HepG2 (cell line): Measurements from ENCODE around the gene PKLR. TPM values are rescaled to one million over a fixed set of nuclear protein-coding genes. Genes with fewer than 3 reads are reported as not detected.

ENCODE experiments used
- ATAC-seq: fragments of 200-7000 bp; cut with Tn5 transposase; 3 replicates; pipeline ENCODE4 v1.9.1; 2020; ENCODE audit warnings: mild to moderate bottlenecking, moderate library complexity
- BruUV-seq: library from RNA; stranded (reverse); fragments of 400-500 nt; replicated peaks from 2 replicates; lab custom pipeline; 2021; lab: Mats Ljungman, UMichigan
- CTCF ChIA-PET: fragments of 300-600 bp; formaldehyde crosslinking; extraction: SDS; loops from one replicate; lab custom pipeline; 2021; ENCODE audit warnings: low total read pairs, inconsistent platforms, low intra/inter-chr PET ratio; lab: Yijun Ruan, JAX
- POLR2A ChIA-PET: fragments of 350-600 bp; sonication (Branson Sonifier 250); formaldehyde crosslinking; loops from one replicate; lab custom pipeline; 2020; ENCODE audit warnings: antibody characterized with exemption, inconsistent platforms; lab: Yijun Ruan, JAX
- DNase-seq: peaks from one replicate; pipeline ENCODE4 v3.0.0-alpha.2; 2015; ENCODE audit warnings: low spot score
- FAIRE-seq: peaks from 3 replicates; lab custom pipeline; 2011; peaks lifted over from hg19 to GRCh38; lab: Jason Lieb, UNC
- H2AFZ ChIP-seq: one replicate; pipeline ENCODE4 v1.6.1; 2011; ENCODE audit warnings: low read length, inconsistent platforms
- H3K27ac ChIP-seq: fragments of 300-600 bp; 3 replicates; pipeline ENCODE4 v1.8.0; 2011; ENCODE audit warnings: mixed run types, mild to moderate bottlenecking, mixed read lengths, low read length, inconsistent platforms; ENCODE audit not compliant: insufficient read depth; ENCODE audit errors: extremely low read length
- H3K27me3 ChIP-seq, 2 experiments: fragments of 200-600 bp in 1 of 2; 2 replicates in 1 of 2; 3 replicates in 1 of 2; pipeline versions ENCODE4 v1.6.0 to v1.8.0; 2011; ENCODE audit warnings: low read length in 2 of 2, mild to moderate bottlenecking in 2 of 2, moderate library complexity in 2 of 2, inconsistent platforms in 1 of 2; ENCODE audit not compliant: insufficient read depth in 2 of 2, control insufficient read depth in 1 of 2
- H3K36me3 ChIP-seq, 2 experiments: fragments of 200-600 bp in 1 of 2; replicated peaks in 1 of 2; 2 replicates in 1 of 2; 3 replicates in 1 of 2; pipeline versions ENCODE4 v1.5.1 to v1.8.0; 2011; ENCODE audit warnings: low read length in 2 of 2, inconsistent platforms in 1 of 2; ENCODE audit not compliant: insufficient read depth in 2 of 2, control insufficient read depth in 1 of 2
- H3K4me1 ChIP-seq: 2 replicates; pipeline ENCODE4 v1.5.1; 2012; ENCODE audit warnings: low read length, inconsistent platforms; ENCODE audit not compliant: insufficient read depth
- H3K4me2 ChIP-seq: 2 replicates; pipeline ENCODE4 v1.6.0; 2011; ENCODE audit warnings: low read depth, low read length, inconsistent platforms
- H3K4me3 ChIP-seq, 3 experiments: fragments of 200-600 bp in 1 of 3; sonication (generic), shearing (Covaris generic) in 1 of 3; replicated peaks in 1 of 3; 2 replicates each; pipeline ENCODE4 v1.5.1; 2011 to 2016; ENCODE audit warnings: low read length in 3 of 3, inconsistent platforms in 2 of 3, low read depth in 2 of 3, mild to moderate bottlenecking in 2 of 3, control low read depth in 1 of 3, mixed read lengths in 1 of 3; ENCODE audit not compliant: insufficient read depth in 1 of 3
- H3K79me2 ChIP-seq: one replicate; pipeline ENCODE4 v1.6.1; 2011; ENCODE audit warnings: low read length, inconsistent platforms; ENCODE audit not compliant: insufficient read depth
- H3K9ac ChIP-seq: 2 replicates; pipeline ENCODE4 v1.6.0; 2011; ENCODE audit warnings: mild to moderate bottlenecking, low read depth, low read length, inconsistent platforms; ENCODE audit not compliant: insufficient read depth
- H3K9me3 ChIP-seq: 2 replicates; pipeline ENCODE4 v1.5.1; 2012; ENCODE audit warnings: mild to moderate bottlenecking, low read length
- H4K20me1 ChIP-seq: 2 replicates; pipeline ENCODE4 v1.6.0; 2011; ENCODE audit warnings: inconsistent platforms, mild to moderate bottlenecking, low read length, moderate library complexity; ENCODE audit not compliant: insufficient read depth
- POLR2A ChIP-seq, 2 experiments: IDR thresholded peaks; 2 replicates each; pipeline ENCODE4 v1.6.1; 2011; ENCODE audit warnings: low read depth in 2 of 2, low read length in 2 of 2, mild to moderate bottlenecking in 1 of 2, moderate library complexity in 1 of 2; ENCODE audit not compliant: insufficient read depth in 1 of 2
- ZNF460 ChIP-seq: sonication (generic); formaldehyde crosslinking; IDR thresholded peaks from 2 replicates; pipeline ENCODE4 v1.5.1; 2020; ENCODE audit warnings: missing genetic modification reagents, mild to moderate bottlenecking, borderline replicate concordance
- WGBS: methylation state at CpG from one replicate; pipeline ENCODE4 v1.1.6; 2017; ENCODE audit warnings: low lambda C conversion rate; 5-methylcytosine and 5-hydroxymethylcytosine counted together
- in situ Hi-C: cut with HindIII; loops from 2 replicates; pipeline ENCODE4 v1.10.0; 2017; ENCODE audit warnings: low pct_unique_long_range_greater_than_20kb; ENCODE audit not compliant: extremely low pct_ligation_motif_present
- intact Hi-C: fragments of 100-400 bp; cut with micrococcal nuclease; formaldehyde crosslinking; loops from one replicate; pipeline ENCODE4 v1.10.0; 2022; ENCODE audit not compliant: unreplicated experiment
- polyA plus RNA-seq, 8 experiments: library from polyadenylated mRNA; depleted of rRNA in 3 of 8; stranded (reverse) in 7 of 8; unstranded in 1 of 8; fragments of >200 nt; fragmentation: Illumina TruSeq in 4 of 8; extraction: Trizol in 4 of 8; gene quantifications; 2 replicates each; pipeline versions ENCODE4 v1.2.1 to v1.2.3, GENCODE V29; 2011 to 2016; ENCODE audit warnings: low read depth in 4 of 8, missing spikeins in 1 of 8, mixed read lengths in 1 of 8; ENCODE audit not compliant: insufficient read depth in 1 of 8
- total RNA-seq, 5 experiments: library from RNA; depleted of rRNA; stranded (reverse); fragments of >200 nt; fragmentation: Illumina TruSeq; extraction: Trizol; gene quantifications; 2 replicates each; pipeline ENCODE4 v1.2.3, GENCODE V29; 2016; ENCODE audit warnings: low read depth in 1 of 5
- TF ChIP-seq, protein P1 (sequence below): sonication (generic); formaldehyde crosslinking; IDR thresholded peaks from 2 replicates; pipeline ENCODE4 v1.4.0; 2020; ENCODE audit warnings: mild to moderate bottlenecking, missing genetic modification reagents
- TF ChIP-seq, protein P2 (sequence below): sonication (generic); formaldehyde crosslinking; IDR thresholded peaks from 2 replicates; pipeline ENCODE4 v1.5.1; 2020; ENCODE audit warnings: mild to moderate bottlenecking, missing genetic modification reagents, moderate library complexity
- TF ChIP-seq, protein P3 (sequence below): sonication (generic); formaldehyde crosslinking; IDR thresholded peaks from 2 replicates; pipeline ENCODE4 v1.5.0; 2020; ENCODE audit warnings: mild to moderate bottlenecking, missing genetic modification reagents, borderline replicate concordance

The PKLR gene
- total and polyA plus RNA-seq, 2 of the 13 experiments (the other 11 are each of a cell fraction or from before 2014, with no cell fraction given): 10.3 to 29.3 TPM

GRCh38 chr1:155313261-155313660 lies 12.0 kb upstream of the PKLR start:
- WGBS: 92% methylated on average over 8 of the region's 8 CpGs
- FAIRE-seq (no peak), ATAC-seq (no peak), DNase-seq (no peak)
- Histone ChIP-seq H3K9ac (no peak overlapping the region), H3K27ac (no peak overlapping the region), H3K4me2 (no peak overlapping the region; the same call in 1 of the 2 replicates), H3K27me3 (no peaks in the 10 kb centered on the region; a peak in 1 of 5 replicates), H3K36me3 (peaks cover 9 to 28% of the 10 kb centered on the region in 2 experiments; a peak in 4 of 5 replicates), H3K4me1 (peaks cover 73% of the 10 kb centered on the region), H3K79me2 (peaks cover 48% of the 10 kb centered on the region), H3K9me3 (no peaks in the 10 kb centered on the region), H2AFZ (no peak overlapping the region), H4K20me1 (peaks cover 22% of the 10 kb centered on the region), H3K4me3 (no peak overlapping the region; a peak in 1 of 6 replicates)
- TF ChIP-seq, protein P1, sequence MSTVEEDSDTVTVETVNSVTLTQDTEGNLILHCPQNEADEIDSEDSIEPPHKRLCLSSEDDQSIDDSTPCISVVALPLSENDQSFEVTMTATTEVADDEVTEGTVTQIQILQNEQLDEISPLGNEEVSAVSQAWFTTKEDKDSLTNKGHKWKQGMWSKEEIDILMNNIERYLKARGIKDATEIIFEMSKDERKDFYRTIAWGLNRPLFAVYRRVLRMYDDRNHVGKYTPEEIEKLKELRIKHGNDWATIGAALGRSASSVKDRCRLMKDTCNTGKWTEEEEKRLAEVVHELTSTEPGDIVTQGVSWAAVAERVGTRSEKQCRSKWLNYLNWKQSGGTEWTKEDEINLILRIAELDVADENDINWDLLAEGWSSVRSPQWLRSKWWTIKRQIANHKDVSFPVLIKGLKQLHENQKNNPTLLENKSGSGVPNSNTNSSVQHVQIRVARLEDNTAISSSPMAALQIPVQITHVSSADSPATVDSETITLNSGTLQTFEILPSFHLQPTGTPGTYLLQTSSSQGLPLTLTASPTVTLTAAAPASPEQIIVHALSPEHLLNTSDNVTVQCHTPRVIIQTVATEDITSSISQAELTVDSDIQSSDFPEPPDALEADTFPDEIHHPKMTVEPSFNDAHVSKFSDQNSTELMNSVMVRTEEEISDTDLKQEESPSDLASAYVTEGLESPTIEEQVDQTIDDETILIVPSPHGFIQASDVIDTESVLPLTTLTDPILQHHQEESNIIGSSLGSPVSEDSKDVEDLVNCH (CRISPR knock-in tag): no peak
- TF ChIP-seq POLR2A (IDR thresholded peaks at IDR 0.05; ENCODE audit: insufficient read depth in 1 of 2, low read depth in 2 of 2, low read length in 2 of 2) (peak in 1 of 2 experiments; percentile 45; a peak in 1 of 4 replicates), ZNF460 (no peak)
- TF ChIP-seq, protein P2, sequence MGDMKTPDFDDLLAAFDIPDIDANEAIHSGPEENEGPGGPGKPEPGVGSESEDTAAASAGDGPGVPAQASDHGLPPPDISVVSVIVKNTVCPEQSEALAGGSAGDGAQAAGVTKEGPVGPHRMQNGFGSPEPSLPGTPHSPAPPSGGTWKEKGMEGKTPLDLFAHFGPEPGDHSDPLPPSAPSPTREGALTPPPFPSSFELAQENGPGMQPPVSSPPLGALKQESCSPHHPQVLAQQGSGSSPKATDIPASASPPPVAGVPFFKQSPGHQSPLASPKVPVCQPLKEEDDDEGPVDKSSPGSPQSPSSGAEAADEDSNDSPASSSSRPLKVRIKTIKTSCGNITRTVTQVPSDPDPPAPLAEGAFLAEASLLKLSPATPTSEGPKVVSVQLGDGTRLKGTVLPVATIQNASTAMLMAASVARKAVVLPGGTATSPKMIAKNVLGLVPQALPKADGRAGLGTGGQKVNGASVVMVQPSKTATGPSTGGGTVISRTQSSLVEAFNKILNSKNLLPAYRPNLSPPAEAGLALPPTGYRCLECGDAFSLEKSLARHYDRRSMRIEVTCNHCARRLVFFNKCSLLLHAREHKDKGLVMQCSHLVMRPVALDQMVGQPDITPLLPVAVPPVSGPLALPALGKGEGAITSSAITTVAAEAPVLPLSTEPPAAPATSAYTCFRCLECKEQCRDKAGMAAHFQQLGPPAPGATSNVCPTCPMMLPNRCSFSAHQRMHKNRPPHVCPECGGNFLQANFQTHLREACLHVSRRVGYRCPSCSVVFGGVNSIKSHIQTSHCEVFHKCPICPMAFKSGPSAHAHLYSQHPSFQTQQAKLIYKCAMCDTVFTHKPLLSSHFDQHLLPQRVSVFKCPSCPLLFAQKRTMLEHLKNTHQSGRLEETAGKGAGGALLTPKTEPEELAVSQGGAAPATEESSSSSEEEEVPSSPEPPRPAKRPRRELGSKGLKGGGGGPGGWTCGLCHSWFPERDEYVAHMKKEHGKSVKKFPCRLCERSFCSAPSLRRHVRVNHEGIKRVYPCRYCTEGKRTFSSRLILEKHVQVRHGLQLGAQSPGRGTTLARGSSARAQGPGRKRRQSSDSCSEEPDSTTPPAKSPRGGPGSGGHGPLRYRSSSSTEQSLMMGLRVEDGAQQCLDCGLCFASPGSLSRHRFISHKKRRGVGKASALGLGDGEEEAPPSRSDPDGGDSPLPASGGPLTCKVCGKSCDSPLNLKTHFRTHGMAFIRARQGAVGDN (CRISPR knock-in tag): 0 out of 2 replicates have a peak, but pooled peaks have one; percentile 14
- TF ChIP-seq, protein P3, sequence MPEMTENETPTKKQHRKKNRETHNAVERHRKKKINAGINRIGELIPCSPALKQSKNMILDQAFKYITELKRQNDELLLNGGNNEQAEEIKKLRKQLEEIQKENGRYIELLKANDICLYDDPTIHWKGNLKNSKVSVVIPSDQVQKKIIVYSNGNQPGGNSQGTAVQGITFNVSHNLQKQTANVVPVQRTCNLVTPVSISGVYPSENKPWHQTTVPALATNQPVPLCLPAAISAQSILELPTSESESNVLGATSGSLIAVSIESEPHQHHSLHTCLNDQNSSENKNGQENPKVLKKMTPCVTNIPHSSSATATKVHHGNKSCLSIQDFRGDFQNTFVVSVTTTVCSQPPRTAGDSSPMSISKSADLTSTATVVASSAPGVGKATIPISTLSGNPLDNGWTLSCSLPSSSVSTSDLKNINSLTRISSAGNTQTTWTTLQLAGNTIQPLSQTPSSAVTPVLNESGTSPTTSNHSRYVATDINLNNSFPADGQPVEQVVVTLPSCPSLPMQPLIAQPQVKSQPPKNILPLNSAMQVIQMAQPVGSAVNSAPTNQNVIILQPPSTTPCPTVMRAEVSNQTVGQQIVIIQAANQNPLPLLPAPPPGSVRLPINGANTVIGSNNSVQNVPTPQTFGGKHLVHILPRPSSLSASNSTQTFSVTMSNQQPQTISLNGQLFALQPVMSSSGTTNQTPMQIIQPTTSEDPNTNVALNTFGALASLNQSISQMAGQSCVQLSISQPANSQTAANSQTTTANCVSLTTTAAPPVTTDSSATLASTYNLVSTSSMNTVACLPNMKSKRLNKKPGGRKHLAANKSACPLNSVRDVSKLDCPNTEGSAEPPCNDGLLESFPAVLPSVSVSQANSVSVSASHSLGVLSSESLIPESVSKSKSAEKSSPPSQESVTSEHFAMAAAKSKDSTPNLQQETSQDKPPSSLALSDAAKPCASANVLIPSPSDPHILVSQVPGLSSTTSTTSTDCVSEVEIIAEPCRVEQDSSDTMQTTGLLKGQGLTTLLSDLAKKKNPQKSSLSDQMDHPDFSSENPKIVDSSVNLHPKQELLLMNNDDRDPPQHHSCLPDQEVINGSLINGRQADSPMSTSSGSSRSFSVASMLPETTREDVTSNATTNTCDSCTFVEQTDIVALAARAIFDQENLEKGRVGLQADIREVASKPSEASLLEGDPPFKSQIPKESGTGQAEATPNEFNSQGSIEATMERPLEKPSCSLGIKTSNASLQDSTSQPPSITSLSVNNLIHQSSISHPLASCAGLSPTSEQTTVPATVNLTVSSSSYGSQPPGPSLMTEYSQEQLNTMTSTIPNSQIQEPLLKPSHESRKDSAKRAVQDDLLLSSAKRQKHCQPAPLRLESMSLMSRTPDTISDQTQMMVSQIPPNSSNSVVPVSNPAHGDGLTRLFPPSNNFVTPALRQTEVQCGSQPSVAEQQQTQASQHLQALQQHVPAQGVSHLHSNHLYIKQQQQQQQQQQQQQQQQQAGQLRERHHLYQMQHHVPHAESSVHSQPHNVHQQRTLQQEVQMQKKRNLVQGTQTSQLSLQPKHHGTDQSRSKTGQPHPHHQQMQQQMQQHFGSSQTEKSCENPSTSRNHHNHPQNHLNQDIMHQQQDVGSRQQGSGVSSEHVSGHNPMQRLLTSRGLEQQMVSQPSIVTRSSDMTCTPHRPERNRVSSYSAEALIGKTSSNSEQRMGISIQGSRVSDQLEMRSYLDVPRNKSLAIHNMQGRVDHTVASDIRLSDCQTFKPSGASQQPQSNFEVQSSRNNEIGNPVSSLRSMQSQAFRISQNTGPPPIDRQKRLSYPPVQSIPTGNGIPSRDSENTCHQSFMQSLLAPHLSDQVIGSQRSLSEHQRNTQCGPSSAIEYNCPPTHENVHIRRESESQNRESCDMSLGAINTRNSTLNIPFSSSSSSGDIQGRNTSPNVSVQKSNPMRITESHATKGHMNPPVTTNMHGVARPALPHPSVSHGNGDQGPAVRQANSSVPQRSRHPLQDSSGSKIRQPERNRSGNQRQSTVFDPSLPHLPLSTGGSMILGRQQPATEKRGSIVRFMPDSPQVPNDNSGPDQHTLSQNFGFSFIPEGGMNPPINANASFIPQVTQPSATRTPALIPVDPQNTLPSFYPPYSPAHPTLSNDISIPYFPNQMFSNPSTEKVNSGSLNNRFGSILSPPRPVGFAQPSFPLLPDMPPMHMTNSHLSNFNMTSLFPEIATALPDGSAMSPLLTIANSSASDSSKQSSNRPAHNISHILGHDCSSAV (CRISPR knock-in tag): no peak
- POLR2A ChIA-PET: interaction anchor here (1.1 kb wide), 1 partner anchor 40 kb away, joined by 3 read pairs; the partner anchor contains the start of gene CLK2
- CTCF ChIA-PET: no interaction called here
- no TSS peak for BruUV-seq
- in situ Hi-C loops (no loop called here), intact Hi-C loops (no loop called here)
